ENCODE measurements around the gene MAP3K15. TPM values are rescaled to one million over a fixed set of nuclear protein-coding genes. Genes with fewer than 3 reads are reported as not detected.

The MAP3K15 gene
- total and polyA plus RNA-seq, 2 donors: 0.10 to 0.26 TPM

GRCh38 chrX:19372547-19373331, 142.6 kb downstream of the MAP3K15 start:
- WGBS: under 1% methylated on average over 20 of the region's 20 CpGs
- no peak for DNase-seq (ENCODE audit: extremely low spot score)
- Histone ChIP-seq H3K4me3 (ENCODE audit: low read depth, low read length) (peak overlapping the region; percentile 2), H3K27ac (ENCODE audit: low read depth) (no peak overlapping the region), H3K36me3 (ENCODE audit: insufficient read depth) (no peaks in the 10 kb centered on the region), H3K4me1 (ENCODE audit: insufficient read depth) (no peaks in the 10 kb centered on the region)

GRCh38 chrX:19372170-19372546, 143.2 kb downstream of the MAP3K15 start:
- DNase-seq (ENCODE audit: extremely low spot score): peak; percentile 66
- Histone ChIP-seq H3K27ac (ENCODE audit: low read depth) (no peak overlapping the region), H3K36me3 (ENCODE audit: insufficient read depth) (no peaks in the 10 kb centered on the region), H3K4me1 (ENCODE audit: insufficient read depth) (no peaks in the 10 kb centered on the region), H3K4me3 (ENCODE audit: low read depth, low read length) (peak overlapping the region; percentile 2)
- under 1% methylated on average over 9 of the region's 9 CpGs for WGBS

GRCh38 chrX:19370061-19370460, 145.2 kb downstream of the MAP3K15 start:
- H3K4me1 ChIP-seq (ENCODE audit: insufficient read depth): no peaks in the 10 kb centered on the region
- H3K36me3 ChIP-seq (ENCODE audit: insufficient read depth): no peaks in the 10 kb centered on the region
- WGBS: 78% methylated on average over 5 of the region's 5 CpGs
- no peak overlapping the region for H3K27ac ChIP-seq (ENCODE audit: low read depth)
- no peak overlapping the region for H3K4me3 ChIP-seq (ENCODE audit: low read depth, low read length)
- no peak for DNase-seq (ENCODE audit: extremely low spot score)

- Histone ChIP-seq H3K36me3 (ENCODE audit: insufficient read depth) (no peaks in the 10 kb centered on the region), H3K4me1 (ENCODE audit: insufficient read depth) (no peaks in the 10 kb centered on the region), H3K27ac (ENCODE audit: low read depth) (no peak overlapping the region), H3K4me3 (ENCODE audit: low read depth, low read length) (no peak overlapping the region)
- WGBS: 93% methylated on average over 6 of the region's 6 CpGs
- DNase-seq (ENCODE audit: extremely low spot score): no peak
Observed at GRCh38 chrX:19368576-19368975, 146.7 kb downstream of the MAP3K15 start.

GRCh38 chrX:19361701-19362100, 153.6 kb downstream of the MAP3K15 start:
- H3K4me3 ChIP-seq (ENCODE audit: low read depth, low read length): no peak overlapping the region
- no peak overlapping the region for H3K27ac ChIP-seq (ENCODE audit: low read depth)
- no peak for DNase-seq (ENCODE audit: extremely low spot score)
- 61% methylated on average over 4 of the region's 4 CpGs for WGBS
- no peaks in the 10 kb centered on the region for H3K4me1 ChIP-seq (ENCODE audit: insufficient read depth)
- peaks cover 4% of the 10 kb centered on the region for H3K36me3 ChIP-seq (ENCODE audit: insufficient read depth)

- Histone ChIP-seq H3K36me3 (ENCODE audit: insufficient read depth) (peaks cover 4% of the 10 kb centered on the region), H3K4me3 (ENCODE audit: low read depth, low read length) (no peak overlapping the region), H3K27ac (ENCODE audit: low read depth) (no peak overlapping the region), H3K4me1 (ENCODE audit: insufficient read depth) (no peaks in the 10 kb centered on the region)
- 82% methylated on average over 6 of the region's 6 CpGs for WGBS
- DNase-seq (ENCODE audit: extremely low spot score): no peak
Observed at GRCh38 chrX:19360903-19361302, 154.4 kb downstream of the MAP3K15 start.

GRCh38 chrX:19358521-19358920, 156.8 kb downstream of the MAP3K15 start:
- no peaks in the 10 kb centered on the region for H3K4me1 ChIP-seq (ENCODE audit: insufficient read depth)
- peaks cover 4% of the 10 kb centered on the region for H3K36me3 ChIP-seq (ENCODE audit: insufficient read depth)
- no peak overlapping the region for H3K27ac ChIP-seq (ENCODE audit: low read depth)
- WGBS: 89% methylated on average over 7 of the region's 7 CpGs
- DNase-seq (ENCODE audit: extremely low spot score): no peak
- no peak overlapping the region for H3K4me3 ChIP-seq (ENCODE audit: low read depth, low read length)

GRCh38 chrX:19354625-19355024, 160.7 kb downstream of the MAP3K15 start:
- peaks cover 5% of the 10 kb centered on the region for H3K36me3 ChIP-seq (ENCODE audit: insufficient read depth)
- DNase-seq (ENCODE audit: extremely low spot score): no peak
- WGBS: 96% methylated on average over 6 of the region's 6 CpGs
- no peak overlapping the region for H3K4me3 ChIP-seq (ENCODE audit: low read depth, low read length)
- H3K4me1 ChIP-seq (ENCODE audit: insufficient read depth): no peaks in the 10 kb centered on the region
- no peak overlapping the region for H3K27ac ChIP-seq (ENCODE audit: low read depth)

- Histone ChIP-seq H3K36me3 (ENCODE audit: insufficient read depth) (peaks cover 4% of the 10 kb centered on the region), H3K4me3 (ENCODE audit: low read depth, low read length) (no peak overlapping the region), H3K4me1 (ENCODE audit: insufficient read depth) (no peaks in the 10 kb centered on the region), H3K27ac (ENCODE audit: low read depth) (no peak overlapping the region)
- DNase-seq (ENCODE audit: extremely low spot score): no peak
- WGBS: 78% methylated on average over 8 of the region's 8 CpGs
Observed at GRCh38 chrX:19350941-19351384, 164.3 kb downstream of the MAP3K15 start.

- DNase-seq (ENCODE audit: extremely low spot score): no peak
- WGBS: 84% methylated on average over 2 of the region's 2 CpGs
- H3K27ac ChIP-seq (ENCODE audit: low read depth): no peak overlapping the region
- H3K4me1 ChIP-seq (ENCODE audit: insufficient read depth): no peaks in the 10 kb centered on the region
- no peak overlapping the region for H3K4me3 ChIP-seq (ENCODE audit: low read depth, low read length)
- peaks cover 4% of the 10 kb centered on the region for H3K36me3 ChIP-seq (ENCODE audit: insufficient read depth)
Observed at GRCh38 chrX:19349264-19349663, 166.0 kb downstream of the MAP3K15 start.

- Histone ChIP-seq H3K36me3 (ENCODE audit: insufficient read depth) (peaks cover 2% of the 10 kb centered on the region), H3K4me1 (ENCODE audit: insufficient read depth) (no peaks in the 10 kb centered on the region), H3K4me3 (ENCODE audit: low read depth, low read length) (no peak overlapping the region), H3K27ac (ENCODE audit: low read depth) (no peak overlapping the region)
- no peak for DNase-seq (ENCODE audit: extremely low spot score)
- 81% methylated on average over 3 of the region's 3 CpGs for whole genome bisulfite sequencing
Observed at GRCh38 chrX:19347916-19348315, 167.4 kb downstream of the MAP3K15 start.

- no peak for DNase-seq (ENCODE audit: extremely low spot score)
- 10% methylated on average over 10 of the region's 10 CpGs for WGBS
- H3K36me3 ChIP-seq (ENCODE audit: insufficient read depth): no peaks in the 10 kb centered on the region
- no peak overlapping the region for H3K27ac ChIP-seq (ENCODE audit: low read depth)
- H3K4me3 ChIP-seq (ENCODE audit: low read depth, low read length): peak overlapping the region; percentile 78
- no peaks in the 10 kb centered on the region for H3K4me1 ChIP-seq (ENCODE audit: insufficient read depth)
Observed at GRCh38 chrX:19344661-19345060, 170.6 kb downstream of the MAP3K15 start.

- Histone ChIP-seq H3K4me3 (ENCODE audit: low read depth, low read length) (peak within 1 kb of the TSS; percentile 78), H3K4me1 (ENCODE audit: insufficient read depth) (no peaks in the 10 kb centered on the region), H3K36me3 (ENCODE audit: insufficient read depth) (no peaks in the 10 kb centered on the region), H3K27ac (ENCODE audit: low read depth) (peak within 1 kb of the TSS; percentile 96)
- WGBS: under 1% methylated on average over 81 of the region's 81 CpGs
- peak; percentile 72 for DNase-seq (ENCODE audit: extremely low spot score)
Observed at GRCh38 chrX:19343535-19344408, 171.5 kb downstream of the MAP3K15 start, which contains the start of gene PDHA1. PDHA1 (plus strand) TSS chrX:19343927; CDS start chrX:19344038, 111 bp downstream.
